ENCODE measurements around the gene CLEC10A.

- TF ChIP-seq POLR2A (IDR thresholded peaks at IDR 0.05) (no peak), CTCF (IDR thresholded peaks at IDR 0.05) (no peak)
Measured at GRCh38 chr17:7083592-7083991, 3.5 kb upstream of the CLEC10A start.
